ENCODE measurements around the gene SPN.
"Not testable (repeated sequence)": the region's sequence is repeated elsewhere in the genome, so short reads cannot be mapped to it uniquely, and the experiment has no call there.

SPN gene

DNA sequence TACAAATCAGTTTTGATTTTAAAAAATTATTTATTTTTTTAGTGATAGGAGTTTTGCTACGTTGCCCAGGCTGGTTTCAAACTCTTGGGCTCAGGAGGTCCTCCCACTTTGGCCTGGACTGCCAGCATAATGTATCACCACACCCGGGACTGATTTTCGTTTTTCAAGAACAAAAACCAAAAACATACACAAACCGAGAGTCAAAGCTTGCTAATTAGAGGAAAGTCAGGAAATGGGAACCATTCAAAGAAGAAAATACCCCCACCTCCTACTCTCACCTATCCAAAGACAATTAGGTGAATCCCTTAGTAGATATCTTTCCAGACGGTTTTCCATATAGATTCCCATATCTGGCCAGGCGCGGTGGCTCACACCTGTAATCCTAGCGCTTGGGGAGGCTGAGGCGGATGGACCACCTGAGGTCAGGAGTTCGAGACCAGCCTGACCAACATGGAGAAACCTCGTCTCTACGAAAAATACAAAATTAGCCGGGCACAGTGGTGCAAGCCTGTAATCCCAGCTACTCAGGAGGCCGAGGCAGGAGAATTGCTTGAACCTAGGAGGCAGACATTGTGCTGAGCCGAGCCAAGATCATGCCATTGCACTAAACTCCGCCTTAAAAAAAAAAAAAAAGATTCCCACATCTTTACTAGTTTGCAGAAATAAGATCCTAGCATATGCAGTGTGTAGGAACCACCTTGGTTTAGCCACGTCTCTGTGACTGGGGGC is 883 bp upstream of the SPN start:
- DNase-seq (ENCODE audit: insufficient read length, low spot score) = no peak
- no peak for FAIRE-seq
- TF ChIP-seq, protein P1, sequence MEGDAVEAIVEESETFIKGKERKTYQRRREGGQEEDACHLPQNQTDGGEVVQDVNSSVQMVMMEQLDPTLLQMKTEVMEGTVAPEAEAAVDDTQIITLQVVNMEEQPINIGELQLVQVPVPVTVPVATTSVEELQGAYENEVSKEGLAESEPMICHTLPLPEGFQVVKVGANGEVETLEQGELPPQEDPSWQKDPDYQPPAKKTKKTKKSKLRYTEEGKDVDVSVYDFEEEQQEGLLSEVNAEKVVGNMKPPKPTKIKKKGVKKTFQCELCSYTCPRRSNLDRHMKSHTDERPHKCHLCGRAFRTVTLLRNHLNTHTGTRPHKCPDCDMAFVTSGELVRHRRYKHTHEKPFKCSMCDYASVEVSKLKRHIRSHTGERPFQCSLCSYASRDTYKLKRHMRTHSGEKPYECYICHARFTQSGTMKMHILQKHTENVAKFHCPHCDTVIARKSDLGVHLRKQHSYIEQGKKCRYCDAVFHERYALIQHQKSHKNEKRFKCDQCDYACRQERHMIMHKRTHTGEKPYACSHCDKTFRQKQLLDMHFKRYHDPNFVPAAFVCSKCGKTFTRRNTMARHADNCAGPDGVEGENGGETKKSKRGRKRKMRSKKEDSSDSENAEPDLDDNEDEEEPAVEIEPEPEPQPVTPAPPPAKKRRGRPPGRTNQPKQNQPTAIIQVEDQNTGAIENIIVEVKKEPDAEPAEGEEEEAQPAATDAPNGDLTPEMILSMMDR (IDR thresholded peaks at IDR 0.05; ENCODE audit: insufficient read depth, missing control alignments) = no peak

DNA sequence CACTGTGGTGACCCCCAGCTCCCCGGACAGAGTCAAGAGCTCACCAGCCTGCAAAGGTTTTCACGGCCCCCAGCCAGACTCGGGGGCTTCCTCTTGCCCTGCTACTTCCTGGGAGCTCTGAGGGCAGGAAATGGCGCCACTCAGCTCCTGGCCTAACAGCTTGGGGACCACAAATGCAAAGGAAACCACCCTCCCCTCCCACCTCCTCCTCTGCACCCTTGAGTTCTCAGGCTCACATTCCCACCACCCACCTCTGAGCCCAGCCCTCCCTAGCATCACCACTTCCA is 375 bp upstream of the SPN start:
- FAIRE-seq (no peak), DNase-seq (ENCODE audit: insufficient read length, low spot score) (no peak)
- TF ChIP-seq, protein P1 (IDR thresholded peaks at IDR 0.05; ENCODE audit: insufficient read depth, missing control alignments) = no peak

DNA sequence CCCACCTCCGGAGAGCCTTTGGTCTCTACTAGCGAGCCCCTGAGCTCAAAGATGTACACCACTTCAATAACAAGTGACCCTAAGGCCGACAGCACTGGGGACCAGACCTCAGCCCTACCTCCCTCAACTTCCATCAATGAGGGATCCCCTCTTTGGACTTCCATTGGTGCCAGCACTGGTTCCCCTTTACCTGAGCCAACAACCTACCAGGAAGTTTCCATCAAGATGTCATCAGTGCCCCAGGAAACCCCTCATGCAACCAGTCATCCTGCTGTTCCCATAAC is 702 bp downstream of the SPN start:
- DNase-seq (ENCODE audit: insufficient read length, low spot score) (no peak), FAIRE-seq (no peak)
- TF ChIP-seq, protein P1 (IDR thresholded peaks at IDR 0.05; ENCODE audit: insufficient read depth, missing control alignments) = no peak

DNA sequence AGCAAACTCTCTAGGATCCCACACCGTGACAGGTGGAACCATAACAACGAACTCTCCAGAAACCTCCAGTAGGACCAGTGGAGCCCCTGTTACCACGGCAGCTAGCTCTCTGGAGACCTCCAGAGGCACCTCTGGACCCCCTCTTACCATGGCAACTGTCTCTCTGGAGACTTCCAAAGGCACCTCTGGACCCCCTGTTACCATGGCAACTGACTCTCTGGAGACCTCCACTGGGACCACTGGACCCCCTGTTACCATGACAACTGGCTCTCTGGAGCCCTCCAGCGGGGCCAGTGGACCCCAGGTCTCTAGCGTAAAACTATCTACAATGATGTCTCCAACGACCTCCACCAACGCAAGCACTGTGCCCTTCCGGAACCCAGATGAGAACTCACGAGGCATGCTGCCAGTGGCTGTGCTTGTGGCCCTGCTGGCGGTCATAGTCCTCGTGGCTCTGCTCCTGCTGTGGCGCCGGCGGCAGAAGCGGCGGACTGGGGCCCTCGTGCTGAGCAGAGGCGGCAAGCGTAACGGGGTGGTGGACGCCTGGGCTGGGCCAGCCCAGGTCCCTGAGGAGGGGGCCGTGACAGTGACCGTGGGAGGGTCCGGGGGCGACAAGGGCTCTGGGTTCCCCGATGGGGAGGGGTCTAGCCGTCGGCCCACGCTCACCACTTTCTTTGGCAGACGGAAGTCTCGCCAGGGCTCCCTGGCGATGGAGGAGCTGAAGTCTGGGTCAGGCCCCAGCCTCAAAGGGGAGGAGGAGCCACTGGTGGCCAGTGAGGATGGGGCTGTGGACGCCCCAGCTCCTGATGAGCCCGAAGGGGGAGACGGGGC is 1.3 kb downstream of the SPN start:
- TF ChIP-seq, protein P1 (IDR thresholded peaks at IDR 0.05; ENCODE audit: insufficient read depth, missing control alignments) = no peak
- FAIRE-seq (no peak), DNase-seq (ENCODE audit: insufficient read length, low spot score) (no peak)

DNA sequence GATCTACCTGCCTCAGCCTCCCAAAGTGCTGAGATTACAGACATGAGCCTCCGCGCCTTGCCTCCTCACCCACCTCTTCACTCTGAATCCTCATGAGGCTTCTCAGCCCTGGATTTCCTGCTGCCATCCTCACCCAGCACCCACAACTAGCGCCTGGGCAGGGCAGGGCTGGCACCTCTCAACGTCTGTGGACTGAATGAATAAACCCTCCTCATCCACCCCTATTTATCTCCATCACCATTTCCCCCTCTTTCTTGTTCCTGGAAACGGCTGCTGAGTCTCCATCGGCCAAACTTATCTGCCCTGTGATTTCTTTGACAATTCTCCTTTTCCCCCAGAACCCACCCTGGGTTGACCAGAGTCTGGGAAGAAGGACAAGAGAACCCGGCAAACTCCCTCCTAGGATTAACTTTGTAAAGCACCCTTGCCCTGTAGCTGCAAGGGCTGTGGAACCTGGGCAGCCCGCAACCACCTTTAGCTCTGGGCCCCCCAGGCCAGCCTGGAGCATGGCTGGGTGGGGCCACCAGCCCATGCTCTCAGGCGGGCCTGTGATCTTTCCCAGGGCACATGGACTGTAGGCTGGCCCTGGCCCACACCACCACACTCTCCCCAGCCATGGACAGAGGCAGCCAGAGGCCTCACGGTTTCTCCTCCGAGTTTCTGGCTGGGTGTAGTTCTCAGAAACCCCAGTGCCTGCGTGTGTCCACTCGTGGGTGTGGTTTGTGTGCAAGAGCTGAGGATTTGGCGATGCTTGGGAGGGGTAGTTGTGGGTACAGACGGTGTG is 2.4 kb downstream of the SPN start:
- DNase-seq (ENCODE audit: insufficient read length, low spot score) = no peak
- FAIRE-seq = no peak
- TF ChIP-seq, protein P1 (IDR thresholded peaks at IDR 0.05; ENCODE audit: insufficient read depth, missing control alignments) = no peak

DNA sequence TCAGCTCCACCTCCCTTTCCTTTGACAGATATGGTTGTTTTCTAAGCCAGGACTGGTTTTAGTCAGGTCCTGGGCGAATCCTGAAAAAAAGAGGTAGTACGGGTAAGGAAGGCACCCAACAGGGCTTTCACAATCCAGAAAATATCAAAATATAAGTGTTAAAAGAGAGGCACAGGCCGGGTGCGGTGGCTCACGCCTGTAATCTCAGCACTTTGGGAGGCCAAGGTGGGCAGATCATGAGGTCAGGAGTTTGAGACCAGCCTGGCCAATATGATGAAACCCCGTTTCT is 4.2 kb downstream of the SPN start:
- not testable (repeated sequence) for DNase-seq (ENCODE audit: insufficient read length, low spot score); FAIRE-seq

DNA sequence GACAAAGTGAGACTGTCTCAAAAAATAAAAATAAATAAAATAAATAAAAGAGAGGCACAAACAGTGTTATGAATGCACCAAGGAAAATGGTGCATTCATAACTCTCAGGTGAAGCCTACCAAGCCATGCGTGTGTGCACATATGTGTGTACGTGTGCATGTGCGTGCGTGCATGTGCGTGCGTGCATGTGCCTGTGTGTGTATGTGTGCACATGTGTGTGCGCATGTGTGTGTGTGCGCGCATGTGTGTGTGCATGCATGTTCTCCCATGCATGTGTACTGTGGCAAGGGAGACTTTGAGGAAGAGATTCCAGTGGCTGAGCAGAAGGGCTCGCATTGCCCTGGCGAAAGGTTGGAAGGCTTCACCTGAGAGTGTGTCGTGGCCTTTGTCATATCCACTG is 4.7 kb downstream of the SPN start:
- TF ChIP-seq, protein P1 (IDR thresholded peaks at IDR 0.05; ENCODE audit: insufficient read depth, missing control alignments) = no peak
- DNase-seq (ENCODE audit: insufficient read length, low spot score) = no peak
- no peak for FAIRE-seq
